GM19328 (cell line): Measurements from ENCODE around the gene MAP1LC3C.

Experiments used
- ATAC-seq: cut with Tn5 transposase; IDR thresholded peaks from one replicate; pipeline ENCODE4 v1.9.1; 2021; ENCODE audit warnings: mild to moderate bottlenecking, moderate library complexity; ENCODE audit not compliant: unreplicated experiment

Gene MAP1LC3C

DNA sequence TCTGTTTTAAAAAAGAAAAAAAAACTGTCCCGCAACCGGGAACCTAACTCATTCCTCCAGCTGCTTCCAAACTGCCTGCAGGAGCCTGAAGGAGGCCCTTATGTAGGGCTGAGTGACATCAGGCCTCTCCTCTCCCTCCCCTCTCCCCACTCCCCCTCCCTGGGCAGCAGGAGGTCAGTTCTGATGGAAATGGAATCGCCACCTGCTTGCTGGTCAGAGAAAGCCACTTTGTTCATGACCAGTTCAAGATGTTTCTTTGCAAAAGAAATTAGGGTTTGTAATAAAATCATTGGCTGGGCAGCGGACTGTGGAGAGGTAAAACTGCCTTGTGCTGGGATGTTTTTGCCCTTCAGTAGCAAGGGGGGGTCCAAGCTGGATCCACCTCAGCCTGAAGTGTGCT lies at the start of gene MAP1LC3C:
Gene MAP1LC3C, minus strand, starts transcription at position 73 of the 400 bp plus-strand sequence. CDS start 90 bp downstream, outside the sequence.
- ATAC-seq, result no peak

GRCh38 chr1:242043165-242043564 lies 44.3 kb upstream of the MAP1LC3C start:
- no peak for ATAC-seq

- no peak for ATAC-seq
These were observed 35.5 kb upstream of the MAP1LC3C start for GRCh38 chr1:242034392-242034791.

DNA sequence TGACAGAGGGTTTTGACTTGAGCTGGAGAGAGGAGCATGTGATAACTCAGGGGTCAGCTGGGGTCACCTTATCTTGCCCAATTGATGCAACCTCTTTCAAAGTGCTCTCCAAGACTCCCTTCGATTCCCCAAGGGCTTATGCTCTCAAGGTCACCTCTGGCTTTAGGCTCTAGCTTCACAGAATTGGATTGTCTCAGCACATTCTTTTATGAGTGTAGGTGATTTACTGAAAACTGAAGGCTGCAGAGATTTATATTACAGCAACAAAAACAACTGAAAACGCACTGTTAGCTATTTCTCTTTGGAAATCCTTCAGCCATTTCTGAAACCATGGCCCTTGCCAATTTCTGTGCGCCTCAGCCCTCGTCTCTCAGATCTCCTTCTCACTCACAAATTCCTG lies 34.5 kb upstream of the MAP1LC3C start:
- no peak for ATAC-seq

GRCh38 chr1:242030071-242030470 lies 31.2 kb upstream of the MAP1LC3C start:
- no peak for ATAC-seq

GRCh38 chr1:242025681-242026080 lies 26.8 kb upstream of the MAP1LC3C start:
- ATAC-seq, result no peak

DNA sequence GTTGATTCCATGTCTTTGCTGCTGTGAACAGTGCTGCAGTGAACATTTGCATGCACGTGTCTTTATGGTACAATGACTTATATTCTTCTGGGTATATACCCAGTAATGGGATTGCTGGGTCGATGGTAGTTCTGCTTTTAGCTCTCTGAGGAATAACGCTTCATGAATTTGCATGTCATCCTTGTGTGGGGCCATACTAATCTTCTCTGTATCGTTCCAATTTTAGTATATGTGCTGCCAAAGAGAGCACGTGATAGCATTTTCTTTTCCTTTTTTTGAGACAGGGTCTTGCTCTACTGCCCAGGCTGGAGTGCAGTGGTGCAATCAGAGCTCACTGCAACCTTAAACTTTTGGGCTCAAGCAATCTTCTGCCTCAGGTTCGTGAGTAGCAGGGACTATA lies 24.9 kb upstream of the MAP1LC3C start:
- no peak for ATAC-seq

- no peak for ATAC-seq
These were observed 20.1 kb upstream of the MAP1LC3C start for GRCh38 chr1:242019018-242019417.

DNA sequence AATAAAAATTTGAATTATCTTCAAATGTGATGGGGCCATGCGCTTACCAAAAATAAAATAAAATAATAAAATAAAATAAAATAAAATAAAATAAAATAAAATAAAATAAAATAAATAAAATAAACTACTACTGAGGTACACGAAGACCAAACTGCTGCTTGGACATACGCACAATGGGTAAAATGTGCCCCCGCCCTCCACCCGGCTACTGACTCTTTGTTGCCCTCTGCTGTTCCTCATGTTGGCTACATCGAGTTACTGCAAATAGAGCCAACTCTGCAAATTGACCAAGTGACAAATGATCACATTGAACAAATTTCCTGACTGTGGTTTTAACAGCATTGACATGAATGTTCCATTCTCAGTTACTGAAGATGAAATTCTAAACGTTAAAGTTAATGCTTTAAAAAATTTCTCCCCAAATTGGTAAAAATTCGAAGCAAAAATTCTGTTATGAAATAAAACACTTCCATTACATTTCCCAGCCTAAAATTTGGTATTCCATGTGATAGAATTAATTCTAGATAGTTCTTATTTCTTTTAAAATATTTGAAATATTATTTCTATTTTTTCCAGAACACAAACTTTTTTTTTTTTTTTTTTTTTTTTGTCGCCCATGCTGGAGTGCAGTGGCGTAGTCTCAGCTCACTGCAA lies 18.8 kb upstream of the MAP1LC3C start:
- peak; percentile 66 for ATAC-seq

DNA sequence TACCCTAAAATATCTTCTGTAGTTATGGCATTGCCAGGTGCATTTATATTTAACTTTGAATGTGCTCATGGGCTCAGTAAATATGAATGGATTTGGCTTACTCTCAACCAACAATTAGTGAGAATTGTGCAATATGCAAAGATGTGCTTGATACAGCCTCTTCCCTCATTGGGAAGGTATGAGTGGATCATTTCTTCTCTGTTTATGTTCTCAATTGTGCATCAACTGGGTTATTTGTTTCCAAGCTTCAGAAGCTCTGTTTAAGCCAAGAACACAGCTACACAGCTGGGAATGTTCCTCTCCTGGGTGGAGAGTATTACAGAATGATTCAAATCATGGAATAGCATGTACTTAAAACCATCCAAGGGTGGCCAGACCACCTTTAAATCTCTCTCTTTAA lies 17.6 kb upstream of the MAP1LC3C start:
- ATAC-seq, result no peak

- no peak for ATAC-seq
These were observed 13.2 kb upstream of the MAP1LC3C start for GRCh38 chr1:242011894-242012660.

DNA sequence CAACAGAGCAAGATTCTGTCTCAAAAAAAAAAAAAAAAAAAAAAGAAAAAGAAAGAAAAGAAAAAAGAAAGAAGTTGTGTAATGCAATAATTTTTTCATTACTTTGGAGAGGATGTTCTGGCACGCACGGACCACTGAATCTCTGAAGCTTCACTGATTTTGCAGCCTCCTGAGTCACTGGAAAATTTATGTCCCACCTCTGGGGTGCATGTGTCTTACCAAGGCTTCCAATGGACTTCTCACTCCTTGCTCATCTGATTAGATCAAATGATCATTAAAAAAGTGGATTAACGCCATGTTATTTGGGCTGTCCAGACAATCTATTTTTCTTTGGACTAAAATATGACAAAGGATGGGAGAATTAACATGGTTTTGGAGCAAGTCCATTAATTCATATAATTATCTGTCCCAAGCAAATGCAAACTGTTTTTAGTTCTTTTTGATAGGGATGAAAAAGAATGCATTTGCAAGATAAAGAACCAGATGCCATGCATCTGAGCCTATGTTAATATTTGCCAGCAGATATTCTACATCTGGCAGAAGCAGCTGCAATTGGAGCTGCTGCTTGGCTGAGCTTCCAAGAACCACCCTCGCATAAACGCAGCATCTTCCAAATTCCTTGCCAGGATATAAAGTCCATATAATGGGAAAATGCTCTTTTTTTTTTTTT lies 10.1 kb upstream of the MAP1LC3C start:
- ATAC-seq, result no peak

GRCh38 chr1:242006976-242007375 lies 8.1 kb upstream of the MAP1LC3C start:
- ATAC-seq, result no peak

DNA sequence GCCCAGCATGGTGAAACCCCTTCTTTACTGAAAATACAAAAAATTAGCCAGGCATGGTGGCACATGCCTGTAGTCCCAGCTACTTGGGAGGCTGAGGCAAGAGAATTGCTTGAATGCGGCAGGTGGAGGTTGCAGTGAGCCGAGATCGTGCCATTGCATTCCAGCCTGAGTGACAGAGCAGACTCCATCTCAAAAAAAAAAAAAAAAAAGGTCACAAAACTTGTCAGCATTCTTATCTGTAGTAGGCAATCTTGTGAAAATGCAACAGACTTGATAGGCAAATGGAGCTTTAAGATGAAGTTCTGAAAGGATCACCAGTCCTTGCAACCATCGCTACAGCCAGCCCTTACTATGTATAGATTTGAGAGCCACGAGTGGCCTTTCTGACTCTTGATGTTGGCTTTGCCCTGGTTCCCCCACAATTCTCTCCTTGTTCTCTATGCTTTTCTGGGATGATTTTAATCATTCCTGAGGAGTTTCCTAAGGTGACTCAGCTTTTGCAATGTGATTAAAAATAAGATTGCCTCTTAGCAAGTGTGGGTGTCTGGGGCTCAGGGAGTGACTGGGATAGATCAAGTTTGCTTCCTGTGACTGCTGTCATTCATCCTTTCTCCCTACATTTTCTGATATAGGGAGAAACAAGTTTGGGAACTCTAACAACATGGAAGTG lies 7.1 kb upstream of the MAP1LC3C start:
- no peak for ATAC-seq

DNA sequence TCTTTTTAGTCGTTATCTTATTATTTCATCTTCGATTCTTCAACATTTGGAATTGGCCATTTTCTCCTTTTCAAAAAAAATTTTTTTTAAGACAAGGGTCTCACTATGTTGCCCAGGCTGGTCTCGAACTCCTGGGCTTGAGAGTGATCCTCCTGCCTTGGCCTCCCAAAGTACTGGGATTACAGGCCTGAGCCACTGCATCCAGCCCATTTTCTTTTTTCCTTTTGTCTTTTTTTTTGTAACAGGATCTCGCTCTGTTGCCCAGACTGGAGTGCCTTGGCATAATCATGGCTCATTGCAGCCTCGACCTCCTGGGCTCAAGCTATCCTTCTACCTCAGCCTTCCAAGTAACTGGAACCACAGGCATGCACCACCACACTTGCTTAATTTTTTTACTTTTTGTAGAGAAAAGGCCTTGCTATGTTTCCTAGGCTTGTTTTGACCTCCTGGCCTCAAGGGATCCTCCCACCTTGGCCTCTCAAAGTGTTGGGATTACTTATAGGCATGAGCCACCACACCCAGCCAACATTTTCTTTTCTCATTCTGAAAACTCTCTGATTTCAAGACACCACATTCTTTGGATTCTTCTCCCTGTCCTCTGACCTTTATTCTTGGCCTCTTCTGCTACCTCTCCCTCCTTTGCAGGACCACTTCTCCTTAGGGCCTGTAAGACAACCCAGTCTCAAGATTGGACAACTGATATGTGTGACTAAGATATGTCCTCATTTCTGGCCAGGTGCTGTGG lies 6.0 kb upstream of the MAP1LC3C start:
- no peak for ATAC-seq

DNA sequence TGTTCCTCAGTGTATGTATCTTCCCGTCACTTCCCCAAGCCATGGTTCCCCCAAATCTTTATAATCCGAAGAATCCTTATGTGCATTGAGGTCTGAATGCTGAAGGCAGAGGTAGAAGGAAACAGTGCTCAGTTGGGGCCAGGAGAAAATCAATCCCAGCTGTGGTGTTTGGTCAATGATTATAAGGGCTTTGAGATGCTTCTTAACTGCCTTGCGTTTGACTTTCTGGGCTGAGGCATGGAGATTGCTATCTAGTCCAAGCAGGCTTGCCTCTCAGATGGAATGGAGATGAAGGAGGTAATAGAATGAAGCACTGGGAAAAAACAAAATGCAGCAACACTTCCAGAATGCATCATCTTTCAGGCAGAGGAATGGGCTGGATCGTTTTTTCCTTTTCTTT lies 3.6 kb upstream of the MAP1LC3C start:
- ATAC-seq, result no peak

- ATAC-seq, result no peak
These were observed 3.2 kb upstream of the MAP1LC3C start for GRCh38 chr1:242002072-242002471.

GRCh38 chr1:242000434-242000833 lies 1.5 kb upstream of the MAP1LC3C start:
- ATAC-seq, result no peak

GRCh38 chr1:241998412-241998921 lies 431 bp downstream of the MAP1LC3C start:
- ATAC-seq, result peak; percentile 61

GRCh38 chr1:241997401-241997998 lies 1.4 kb downstream of the MAP1LC3C start:
- no peak for ATAC-seq
